NT2/D1 (cell line): ENCODE results near the gene CYB5A.

Experiments used
- SUZ12 ChIP-seq: IDR thresholded peaks from 2 replicates; pipeline ENCODE4 v1.6.1; 2011; ENCODE audit not compliant: insufficient read length, insufficient read depth; ENCODE audit errors: extremely low read depth
- YY1 ChIP-seq: IDR thresholded peaks from 2 replicates; pipeline ENCODE4 v1.6.1; 2011; ENCODE audit not compliant: insufficient read length, insufficient read depth
- ZNF274 ChIP-seq: IDR thresholded peaks from 2 replicates; pipeline ENCODE4 v1.6.1; 2011; ENCODE audit warnings: mild to moderate bottlenecking, low read depth, low read length

DNA sequence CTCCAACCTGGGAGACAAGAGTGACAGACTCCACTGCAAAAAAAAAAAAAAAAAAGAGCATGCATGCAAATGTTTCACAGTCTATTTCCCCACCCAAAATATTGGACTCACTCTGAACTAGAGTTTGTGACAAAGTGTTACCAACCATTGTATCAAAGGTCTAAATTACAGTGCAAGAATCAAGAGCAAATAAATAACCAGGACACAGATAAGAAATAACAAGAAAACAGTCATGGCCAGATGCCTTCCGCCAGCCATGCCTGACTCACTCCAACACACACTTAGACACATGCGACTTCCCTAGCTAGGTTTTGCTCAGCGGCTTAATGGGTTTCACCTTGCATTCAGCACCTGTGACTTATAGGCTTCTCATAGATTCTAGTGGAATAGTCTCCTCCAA, 62.8 kb downstream of the CYB5A start:
- TF ChIP-seq YY1: no peak
- no peak for TF ChIP-seq ZNF274
- TF ChIP-seq SUZ12: no peak
